DMS79 treated with DMSO at 0.1 percent for 48 hours (cell line): ENCODE data around the gene TSPYL4.
"Not testable (repeated sequence)": the region's sequence is repeated elsewhere in the genome, so short reads cannot be mapped to it uniquely, and the experiment has no call there.

Source experiments
- DNase-seq: peaks from one replicate; lab custom pipeline; 2025; lab: John Stamatoyannopoulos, UW

TSPYL4 gene

DNA sequence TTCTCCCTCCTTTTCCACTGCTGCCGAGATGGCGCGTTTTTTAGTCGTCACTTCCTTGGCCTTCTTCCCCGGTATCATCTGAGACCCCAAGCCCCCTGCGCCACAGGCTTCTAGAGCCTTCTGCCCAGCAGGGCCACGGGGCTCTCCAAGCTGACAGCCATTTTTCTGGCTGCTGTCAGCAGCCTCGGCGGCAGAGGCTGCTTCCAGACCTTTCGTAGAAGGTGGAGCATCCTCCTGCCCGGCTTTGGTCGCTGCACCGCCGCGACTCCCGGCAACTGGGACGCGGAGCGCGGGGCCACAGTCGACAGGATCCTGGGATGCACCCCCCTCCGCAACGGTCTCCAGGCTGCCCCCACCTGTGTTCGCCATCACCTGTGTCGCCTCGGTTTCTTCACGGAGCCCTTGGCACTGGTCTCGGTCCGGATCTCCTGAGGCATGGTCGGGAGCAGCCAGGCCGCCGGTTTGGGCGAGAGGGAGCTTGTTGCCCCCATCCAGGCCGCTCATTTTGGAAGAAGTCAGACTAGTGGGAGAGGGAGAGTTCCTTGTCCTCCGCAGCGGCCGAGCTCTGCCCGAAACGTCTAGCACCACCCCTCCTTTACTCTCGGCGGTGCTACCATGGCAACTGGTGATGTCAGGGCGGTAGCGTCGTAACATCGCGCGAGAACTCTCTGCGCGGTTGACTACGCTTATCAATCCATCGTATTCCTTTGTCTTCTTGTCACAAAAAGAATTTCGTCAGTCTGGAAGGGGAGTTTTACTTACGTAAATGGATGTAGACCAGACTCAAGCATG, at the start of gene TSPYL4:
TSPYL4 (minus strand) TSS at position 571 of the 792 bp plus-strand sequence; CDS start at position 504, 67 bp downstream.
- peak; percentile 96 for DNase-seq

DNA sequence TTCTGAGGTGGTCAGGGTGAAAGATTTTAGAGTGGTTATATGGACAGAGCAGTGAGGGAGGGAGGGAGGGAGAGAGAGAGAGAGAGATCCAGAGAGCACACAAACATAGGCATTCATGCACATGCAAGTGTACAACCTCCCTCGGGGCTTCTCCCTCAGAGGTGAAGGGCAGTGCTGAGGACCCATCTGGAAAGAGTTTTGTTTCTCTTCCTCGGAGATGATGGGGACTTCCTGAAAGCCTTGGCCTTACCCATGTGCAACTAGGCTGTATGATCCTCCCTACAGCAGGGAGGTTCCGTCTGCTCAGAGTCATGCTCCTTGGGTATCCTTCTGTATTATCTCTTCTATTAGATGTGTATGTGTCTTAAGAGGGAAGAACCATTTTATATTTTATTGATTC, 47.2 kb upstream of the TSPYL4 start:
- no peak for DNase-seq

DNA sequence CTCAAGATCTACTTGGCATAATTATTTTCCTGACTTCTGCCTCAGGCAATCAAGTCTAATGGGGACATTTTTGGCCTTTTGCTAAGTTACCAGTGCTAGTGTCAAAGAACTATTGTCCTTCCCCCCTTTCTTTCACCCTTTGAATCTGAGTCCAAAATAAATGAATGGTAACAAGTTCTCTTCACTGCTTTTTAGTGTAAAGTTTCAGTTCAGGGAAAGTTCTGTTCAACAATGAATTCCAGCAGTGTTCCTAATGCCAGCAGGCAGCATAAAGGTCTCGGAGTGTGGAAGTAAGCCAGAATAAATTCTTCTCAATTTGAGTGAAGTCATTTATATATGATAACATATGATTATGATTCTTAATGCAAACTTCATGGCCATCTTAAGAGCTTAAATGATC, 46.7 kb upstream of the TSPYL4 start:
- no peak for DNase-seq

GRCh38 chr6:116298973-116299372, 45.1 kb upstream of the TSPYL4 start:
- DNase-seq = no peak

DNA sequence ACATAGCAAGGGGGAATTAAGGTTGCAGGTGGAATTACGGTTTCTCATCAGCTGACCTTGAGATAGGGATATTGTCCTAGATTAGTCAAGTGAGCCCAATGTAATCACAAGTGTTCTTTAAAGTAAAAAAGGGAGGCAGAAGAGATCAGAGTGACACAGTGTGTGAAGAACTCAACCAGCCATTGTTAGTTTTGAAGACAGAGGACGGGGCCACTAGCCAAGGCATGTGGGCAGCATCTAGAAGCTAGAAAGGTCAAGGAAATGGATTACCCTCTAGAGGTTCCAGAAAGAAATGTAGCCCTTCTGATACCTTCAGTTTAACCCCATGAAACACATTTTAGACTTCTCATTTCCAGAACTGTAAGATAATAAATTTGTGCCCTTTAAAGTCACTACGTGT, 44.4 kb upstream of the TSPYL4 start:
- DNase-seq = no peak

DNA sequence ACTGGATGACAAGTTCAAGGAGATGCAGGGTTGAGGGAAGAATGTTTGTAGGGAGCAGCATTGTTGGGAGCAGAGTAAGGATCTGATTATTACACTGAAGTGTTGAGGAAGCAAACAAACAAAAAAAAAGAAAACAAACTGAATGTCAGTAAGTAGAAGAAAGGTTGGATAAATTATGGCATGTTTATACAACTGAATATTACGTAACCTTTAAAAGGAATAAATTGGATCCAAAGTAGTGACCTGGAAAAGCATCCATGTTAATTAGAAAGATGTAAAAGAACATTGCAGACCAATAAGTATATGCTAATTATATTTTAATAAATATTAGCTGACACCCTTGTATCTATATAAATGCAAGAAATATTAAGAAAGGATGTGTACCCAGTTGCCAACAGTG, 38.7 kb upstream of the TSPYL4 start:
- DNase-seq = no peak

DNA sequence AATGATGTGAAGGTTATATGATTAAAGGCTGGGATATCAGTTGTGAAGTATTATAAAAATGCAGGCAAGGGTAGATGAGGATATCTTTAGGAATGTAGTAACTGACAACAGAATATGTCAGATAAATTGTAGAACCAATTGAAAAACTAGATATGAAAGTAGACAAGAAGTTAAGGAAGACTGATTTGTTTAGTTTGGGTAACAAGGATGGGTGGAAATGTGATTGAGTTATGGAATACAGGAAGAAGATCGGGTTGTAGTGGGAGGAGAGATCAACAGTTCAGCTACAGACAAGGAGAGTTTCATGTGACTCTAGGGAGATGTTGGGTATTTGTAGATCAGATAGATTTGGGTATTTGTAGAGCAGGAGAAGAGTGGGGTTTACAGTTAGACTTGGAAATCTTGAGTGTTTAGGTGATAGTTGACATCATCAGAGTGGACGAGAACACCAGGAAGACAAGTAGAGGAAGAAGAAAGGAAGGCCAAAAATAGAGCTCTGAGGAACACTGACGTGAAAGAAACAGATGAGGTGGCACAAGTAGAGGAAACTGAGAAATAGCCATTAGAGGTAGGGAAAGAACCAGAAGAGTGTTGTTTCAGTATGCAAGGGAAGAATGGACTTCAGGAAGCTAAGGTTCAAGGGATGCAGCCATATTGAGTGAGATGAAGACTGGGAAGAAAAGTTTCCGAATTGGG, 38.0 kb upstream of the TSPYL4 start:
- no peak for DNase-seq

GRCh38 chr6:116290799-116291198, 36.9 kb upstream of the TSPYL4 start:
- no peak for DNase-seq

GRCh38 chr6:116289876-116290275, 36.0 kb upstream of the TSPYL4 start:
- no peak for DNase-seq

GRCh38 chr6:116287689-116288282, 33.9 kb upstream of the TSPYL4 start:
- peak; percentile 61 for DNase-seq

GRCh38 chr6:116286773-116287358, 33.0 kb upstream of the TSPYL4 start:
- no peak for DNase-seq

- DNase-seq = not testable (repeated sequence)
Observed at GRCh38 chr6:116284984-116285383, 31.1 kb upstream of the TSPYL4 start.

- DNase-seq = no peak
Observed at GRCh38 chr6:116283191-116283590, 29.3 kb upstream of the TSPYL4 start.

- no peak for DNase-seq
Observed at GRCh38 chr6:116282698-116283097, 28.8 kb upstream of the TSPYL4 start.

- DNase-seq = no peak
Observed at GRCh38 chr6:116280933-116281316, 27.1 kb upstream of the TSPYL4 start.

- peak; percentile 55 for DNase-seq
Observed at GRCh38 chr6:116280161-116280932, 26.5 kb upstream of the TSPYL4 start.

- DNase-seq = peak; percentile 94
Observed at GRCh38 chr6:116279232-116280160, 25.6 kb upstream of the TSPYL4 start, which contains the start of gene TSPYL1. TSPYL1 (minus strand) TSS chr6:116279930; CDS start chr6:116279830, 100 bp downstream.

DNA sequence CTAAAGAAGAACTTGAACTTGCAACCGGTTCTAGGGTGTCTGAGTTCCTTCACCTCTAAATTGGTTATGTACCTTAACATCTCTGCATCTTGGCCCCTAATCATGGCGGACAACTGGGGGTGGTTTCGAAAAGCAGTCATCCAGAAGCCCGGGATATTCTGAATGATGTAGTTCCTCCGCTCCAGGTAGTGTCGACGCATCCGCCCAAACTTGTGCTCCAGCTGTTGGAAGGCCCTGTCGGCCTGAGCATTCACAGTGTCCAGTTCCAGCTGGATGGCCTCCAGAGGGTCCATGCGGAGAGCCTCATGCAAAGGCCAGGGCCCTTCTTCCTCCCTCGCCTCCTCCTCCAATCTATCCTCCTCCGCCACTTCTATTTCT, 25.0 kb upstream of the TSPYL4 start:
- DNase-seq = no peak

DNA sequence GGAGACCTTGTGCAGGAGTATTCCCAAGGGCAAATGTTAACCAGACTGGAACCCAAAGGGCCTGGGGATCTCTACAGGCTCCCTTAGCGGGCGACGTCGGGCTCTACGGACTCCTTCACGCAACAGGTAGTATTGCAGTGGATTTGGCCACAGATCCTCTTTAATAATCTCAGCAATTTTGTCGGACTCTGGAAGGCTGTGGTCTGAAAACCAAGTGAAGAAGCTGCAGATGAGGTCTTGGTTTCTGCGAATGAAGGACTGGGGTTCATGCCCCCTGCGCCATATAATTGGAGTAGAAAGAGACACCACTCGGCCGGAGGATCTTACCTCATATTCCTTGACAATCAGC, 24.6 kb upstream of the TSPYL4 start:
- DNase-seq = no peak

DNA sequence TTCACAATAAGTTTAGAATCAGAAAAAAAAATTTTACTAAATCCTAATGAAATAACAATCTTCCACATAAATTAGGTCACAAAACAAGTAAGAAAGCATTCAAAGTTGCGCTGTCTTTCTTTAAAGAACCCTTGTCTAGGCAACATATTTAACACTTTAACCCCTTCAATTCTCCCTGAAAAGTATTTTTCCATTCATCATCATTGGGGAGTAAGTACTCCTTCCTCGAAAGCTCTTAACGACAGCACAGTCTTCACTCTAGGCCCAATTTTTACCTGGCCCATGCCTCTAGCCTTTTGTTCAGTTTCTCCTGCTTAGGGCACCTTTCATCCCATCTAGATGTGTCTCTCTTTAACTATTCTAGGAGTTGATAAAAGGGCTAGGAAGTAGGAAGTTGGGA, 23.2 kb upstream of the TSPYL4 start:
- DNase-seq = no peak

DNA sequence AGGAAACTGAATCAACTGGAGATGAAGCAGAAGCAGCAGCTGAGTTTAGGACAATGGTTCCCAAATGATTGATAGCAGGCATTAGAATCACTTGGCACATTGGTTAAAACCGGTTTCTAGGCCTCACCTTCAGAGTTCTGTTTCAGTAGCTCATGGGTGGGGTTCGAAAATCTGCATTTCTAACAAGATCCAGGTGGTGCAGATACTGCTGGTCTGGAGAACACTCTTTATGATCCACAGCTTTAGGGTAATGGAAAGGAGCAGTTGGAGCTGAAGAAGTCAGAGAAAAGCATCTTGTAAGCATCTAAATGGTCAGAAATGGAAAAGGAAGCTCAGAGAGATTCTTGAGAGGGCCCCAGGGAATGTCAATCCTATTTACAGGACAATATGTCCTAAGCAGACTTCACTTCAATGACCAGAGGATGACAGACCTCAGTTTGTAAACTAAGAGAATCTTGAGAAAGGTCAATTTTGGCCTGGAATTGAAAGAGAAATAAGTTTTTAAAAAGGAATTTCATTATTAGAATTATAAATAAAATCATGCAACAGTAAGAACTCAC, 17.4 kb upstream of the TSPYL4 start:
- no peak for DNase-seq
